Heart left ventricle (tissue), 13 donors: ENCODE measurements around the gene NME7.

Experiments
- POLR2A ChIP-seq, 2 donors: fragments of 450-650 bp; IDR thresholded peaks; one replicate each; pipeline ENCODE4 v1.6.1; 2017; ENCODE audit warnings: antibody characterized with exemption in 2 of 2, mild to moderate bottlenecking in 2 of 2, moderate library complexity in 2 of 2
- TF ChIP-seq, protein P1 (sequence below), 12 donors: fragments of 200-600 bp; sonication (generic) in 4 of 12; IDR thresholded peaks; one replicate each; pipeline versions ENCODE4 v1.5.0 to v1.8.0; 2018 to 2022; ENCODE audit warnings: antibody characterized with exemption in 12 of 12, mild to moderate bottlenecking in 5 of 12
- donor health status: ischemic (EF 13 %, LVEDD 7.1; RV severe dilation, severe dysfunction).
- donor health status: DM: no; HTN: yes; CAD: no.
- donor health status: DM: no; HTN: no; CAD: no.
- donor health status: ischemic (EF 25% LVEDD 6.9; RV normal size, moderate dysfunction).
- donor health status: ischemic (EF 25% LVEDD 5.7; RV mildly dilated, moderate dysfunction).
- donor health status: ischemic (EF 35%, LVEDD 5.7; RV mildly dilated, moderate dysfunction).
- donor health status: nonischemic (EF 11% LVEDD 7.7; RV severe dilation, severe dysfunction).
- donor health status: DM: yes; HTN: yes; CAD: no.
- donor health status: PGD.
- donor health status: ischemic (EF 29% LVEDD 5.4; RV normal size, mild dysfunction).
- donor health status: nonischemic (EF 23%, LVEDD 6.1; RV moderate dilation, normal function).

GRCh38 chr1:169118227-169118626, 249.4 kb downstream of the NME7 start:
- TF ChIP-seq, protein P1, sequence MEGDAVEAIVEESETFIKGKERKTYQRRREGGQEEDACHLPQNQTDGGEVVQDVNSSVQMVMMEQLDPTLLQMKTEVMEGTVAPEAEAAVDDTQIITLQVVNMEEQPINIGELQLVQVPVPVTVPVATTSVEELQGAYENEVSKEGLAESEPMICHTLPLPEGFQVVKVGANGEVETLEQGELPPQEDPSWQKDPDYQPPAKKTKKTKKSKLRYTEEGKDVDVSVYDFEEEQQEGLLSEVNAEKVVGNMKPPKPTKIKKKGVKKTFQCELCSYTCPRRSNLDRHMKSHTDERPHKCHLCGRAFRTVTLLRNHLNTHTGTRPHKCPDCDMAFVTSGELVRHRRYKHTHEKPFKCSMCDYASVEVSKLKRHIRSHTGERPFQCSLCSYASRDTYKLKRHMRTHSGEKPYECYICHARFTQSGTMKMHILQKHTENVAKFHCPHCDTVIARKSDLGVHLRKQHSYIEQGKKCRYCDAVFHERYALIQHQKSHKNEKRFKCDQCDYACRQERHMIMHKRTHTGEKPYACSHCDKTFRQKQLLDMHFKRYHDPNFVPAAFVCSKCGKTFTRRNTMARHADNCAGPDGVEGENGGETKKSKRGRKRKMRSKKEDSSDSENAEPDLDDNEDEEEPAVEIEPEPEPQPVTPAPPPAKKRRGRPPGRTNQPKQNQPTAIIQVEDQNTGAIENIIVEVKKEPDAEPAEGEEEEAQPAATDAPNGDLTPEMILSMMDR (IDR thresholded peaks at IDR 0.05): no peak
- no peak for TF ChIP-seq POLR2A (IDR thresholded peaks at IDR 0.05)
